Heart left ventricle (tissue), 13 donors: Measurements from ENCODE around the gene SPIN2B.
"Not testable (repeated sequence)": the region's sequence is repeated elsewhere in the genome, so short reads cannot be mapped to it uniquely, and the experiment has no call there.

Source experiments
- CTCF ChIP-seq, 12 donors: fragments of 200-600 bp; sonication (generic) in 4 of 12; IDR thresholded peaks; one replicate each; pipeline versions ENCODE4 v1.5.0 to v1.8.0; 2018 to 2022; ENCODE audit warnings: antibody characterized with exemption in 12 of 12, mild to moderate bottlenecking in 5 of 12
- POLR2A ChIP-seq, 2 donors: fragments of 450-650 bp; IDR thresholded peaks; one replicate each; pipeline ENCODE4 v1.6.1; 2017; ENCODE audit warnings: antibody characterized with exemption in 2 of 2, mild to moderate bottlenecking in 2 of 2, moderate library complexity in 2 of 2
- donor health status: ischemic (EF 13 %, LVEDD 7.1; RV severe dilation, severe dysfunction).
- donor health status: DM: no; HTN: yes; CAD: no.
- donor health status: DM: no; HTN: no; CAD: no.
- donor health status: ischemic (EF 25% LVEDD 6.9; RV normal size, moderate dysfunction).
- donor health status: ischemic (EF 25% LVEDD 5.7; RV mildly dilated, moderate dysfunction).
- donor health status: ischemic (EF 35%, LVEDD 5.7; RV mildly dilated, moderate dysfunction).
- donor health status: nonischemic (EF 11% LVEDD 7.7; RV severe dilation, severe dysfunction).
- donor health status: DM: yes; HTN: yes; CAD: no.
- donor health status: PGD.
- donor health status: ischemic (EF 29% LVEDD 5.4; RV normal size, mild dysfunction).
- donor health status: nonischemic (EF 23%, LVEDD 6.1; RV moderate dilation, normal function).

GRCh38 chrX:57102918-57103317, 18.4 kb downstream of the SPIN2B start:
- TF ChIP-seq POLR2A, CTCF (IDR thresholded peaks at IDR 0.05): not testable (repeated sequence)
